GM23248 (cell line): ENCODE measurements around the gene SLC39A3.

Source experiments
- EZH2 ChIP-seq: fragments of 200-600 bp; sonication (generic); IDR thresholded peaks from 2 replicates; pipeline ENCODE4 v1.6.1; 2018; ENCODE audit warnings: antibody characterized with exemption, mild to moderate bottlenecking; ENCODE audit not compliant: insufficient read depth, poor library complexity, severe bottlenecking
- EZH2phosphoT487 ChIP-seq: fragments of 200-600 bp; sonication (generic); IDR thresholded peaks from 2 replicates; pipeline ENCODE4 v1.6.1; 2018; ENCODE audit warnings: antibody characterized with exemption, moderate library complexity, mild to moderate bottlenecking, low read depth; ENCODE audit not compliant: insufficient read depth

- TF ChIP-seq EZH2 (no peak), EZH2phosphoT487 (no peak)
These were observed 36.0 kb upstream of the SLC39A3 start for GRCh38 chr19:2775556-2776430.
